ENCODE data around the gene HK3.
"Not testable (repeated sequence)": the region's sequence is repeated elsewhere in the genome, so short reads cannot be mapped to it uniquely, and the experiment has no call there.

HK3 gene

GRCh38 chr5:176883700-176884570, 15.2 kb downstream of the HK3 start:
- DNase-seq (ENCODE audit: low spot score): no peak

DNA sequence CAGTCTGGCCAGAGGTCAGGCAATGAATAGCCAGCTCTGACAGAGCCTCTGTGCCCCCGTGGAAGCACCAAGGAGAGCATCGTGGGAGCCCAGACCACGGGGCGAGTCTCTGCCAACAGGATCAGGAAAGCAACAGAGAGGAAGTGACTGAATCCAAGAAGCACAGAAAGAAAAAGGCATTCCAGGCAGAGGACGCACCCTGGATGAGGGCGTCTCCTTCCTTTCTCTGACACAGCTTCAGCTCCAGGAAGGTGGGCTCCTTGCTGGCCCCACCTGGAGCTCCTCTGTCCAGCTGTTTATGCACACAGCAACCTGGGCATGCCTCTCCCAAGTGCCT, 16.6 kb downstream of the HK3 start:
- no peak for DNase-seq (ENCODE audit: low spot score)

DNA sequence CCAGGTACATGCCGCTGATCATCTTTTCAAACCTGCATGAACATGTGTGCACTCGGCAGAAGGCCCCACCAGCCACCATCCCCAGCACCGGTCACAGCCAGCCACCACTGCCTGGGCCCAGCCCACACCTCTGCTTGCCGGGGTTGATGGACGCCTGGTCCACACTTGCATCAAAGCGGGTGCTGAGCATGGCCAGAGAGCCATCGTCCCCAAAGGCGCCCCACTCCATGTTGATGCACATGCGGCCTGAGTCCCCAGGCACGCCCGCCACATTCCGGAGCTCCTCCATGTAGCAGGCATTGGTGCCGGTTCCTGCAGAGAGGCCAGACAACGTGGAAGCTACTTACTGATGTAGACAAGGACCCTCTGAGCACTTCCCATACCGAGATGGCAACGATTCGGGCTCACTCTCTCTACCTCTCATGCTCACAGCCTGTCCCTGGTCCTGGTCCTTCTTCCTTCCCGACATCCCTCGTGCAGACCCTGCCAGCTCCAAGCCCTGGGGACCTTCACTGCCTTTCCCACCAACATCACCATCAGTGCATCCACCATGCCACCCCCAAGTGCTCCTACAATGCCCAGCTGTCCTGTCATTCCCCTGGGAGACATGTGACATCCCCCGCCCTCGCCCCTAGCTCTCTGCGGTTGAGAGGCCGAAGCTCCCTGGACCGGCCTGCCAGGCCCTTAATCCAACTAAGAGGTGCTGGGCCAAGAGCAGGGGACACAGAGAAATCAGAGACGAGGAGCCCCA, 17.2 kb downstream of the HK3 start:
- no peak for DNase-seq (ENCODE audit: low spot score)

DNA sequence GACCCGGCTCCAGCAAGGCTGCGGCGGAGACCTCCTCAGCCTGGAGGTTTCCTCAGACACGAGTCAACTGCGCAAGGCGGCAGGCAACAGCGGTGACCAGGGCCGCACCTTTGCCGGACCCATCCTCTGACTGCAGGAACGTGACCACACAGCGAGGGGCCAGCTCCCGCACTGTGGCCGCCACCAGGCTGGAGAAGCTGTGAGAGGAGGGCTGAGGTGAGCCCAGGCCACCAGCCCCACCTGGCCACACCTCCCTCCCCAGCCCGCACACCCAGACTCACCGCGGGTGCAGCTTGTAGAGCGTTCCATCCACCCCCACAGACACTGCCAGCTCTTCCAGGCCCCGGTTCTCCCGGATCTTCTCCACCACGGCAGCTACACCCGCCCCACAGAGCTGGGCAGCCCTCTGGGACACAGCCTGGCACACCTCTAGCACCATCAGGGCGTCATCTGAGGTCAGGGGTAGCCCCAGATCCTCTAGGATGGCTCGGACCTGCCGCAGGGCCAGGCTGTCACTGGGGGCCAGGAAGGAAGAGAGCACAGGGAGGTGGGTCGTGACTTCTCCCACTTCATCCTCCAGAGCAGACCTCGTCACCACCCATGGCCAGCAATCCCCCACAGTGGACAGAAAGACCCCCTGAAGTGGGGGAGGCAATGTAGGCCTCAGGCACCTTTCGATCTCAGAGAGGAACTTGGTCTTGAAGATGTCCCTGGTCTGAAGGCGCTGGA, 18.0 kb downstream of the HK3 start:
- no peak for DNase-seq (ENCODE audit: low spot score)

GRCh38 chr5:176880366-176881020, 18.7 kb downstream of the HK3 start:
- DNase-seq (ENCODE audit: low spot score): no peak

GRCh38 chr5:176879663-176880361, 19.3 kb downstream of the HK3 start:
- no peak for DNase-seq (ENCODE audit: low spot score)

- no peak for DNase-seq (ENCODE audit: low spot score)
Measured at GRCh38 chr5:176878906-176879662, 20.1 kb downstream of the HK3 start.

DNA sequence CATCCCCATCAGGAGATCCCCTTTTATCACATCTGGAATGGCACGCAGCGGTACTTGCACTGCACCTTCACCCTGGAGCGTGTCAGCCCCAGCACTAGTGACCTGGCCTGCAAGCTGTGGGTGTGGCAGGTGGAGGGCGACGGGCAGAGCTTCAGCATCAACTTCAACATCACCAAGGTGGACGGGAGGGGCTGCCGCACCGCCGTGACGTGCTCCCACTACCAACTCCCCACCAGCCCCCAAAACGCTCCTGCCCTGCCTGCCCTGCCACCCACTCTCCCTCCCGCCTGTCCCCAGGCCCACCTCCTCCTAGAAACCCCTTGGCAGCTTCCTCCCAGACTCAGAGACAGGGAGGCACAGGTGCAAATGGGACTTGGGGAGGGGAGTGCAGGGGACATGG, 20.7 kb downstream of the HK3 start:
- no peak for DNase-seq (ENCODE audit: low spot score)

DNA sequence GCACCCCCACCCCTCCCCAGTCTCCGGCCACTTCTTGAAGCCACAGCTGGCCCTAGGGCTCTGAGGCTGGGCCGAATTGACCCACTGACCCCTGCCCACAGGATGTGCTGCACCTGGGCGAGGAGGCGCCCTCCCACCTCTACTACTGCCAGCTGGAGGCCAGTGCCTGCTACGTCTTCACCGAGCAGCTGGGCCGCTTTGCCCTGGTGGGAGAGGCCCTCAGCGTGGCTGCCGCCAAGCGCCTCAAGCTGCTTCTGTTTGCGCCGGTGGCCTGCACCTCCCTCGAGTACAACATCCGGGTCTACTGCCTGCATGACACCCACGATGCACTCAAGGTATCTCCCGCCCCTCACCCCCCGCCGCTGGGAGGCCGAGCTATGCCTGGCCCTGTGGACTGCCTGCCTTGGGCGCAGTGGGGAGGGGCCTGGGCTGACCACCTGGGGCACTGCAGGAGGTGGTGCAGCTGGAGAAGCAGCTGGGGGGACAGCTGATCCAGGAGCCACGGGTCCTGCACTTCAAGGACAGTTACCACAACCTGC, 21.3 kb downstream of the HK3 start:
- DNase-seq (ENCODE audit: low spot score): no peak

- no peak for DNase-seq (ENCODE audit: low spot score)
Measured at GRCh38 chr5:176876506-176877431, 22.4 kb downstream of the HK3 start.

DNA sequence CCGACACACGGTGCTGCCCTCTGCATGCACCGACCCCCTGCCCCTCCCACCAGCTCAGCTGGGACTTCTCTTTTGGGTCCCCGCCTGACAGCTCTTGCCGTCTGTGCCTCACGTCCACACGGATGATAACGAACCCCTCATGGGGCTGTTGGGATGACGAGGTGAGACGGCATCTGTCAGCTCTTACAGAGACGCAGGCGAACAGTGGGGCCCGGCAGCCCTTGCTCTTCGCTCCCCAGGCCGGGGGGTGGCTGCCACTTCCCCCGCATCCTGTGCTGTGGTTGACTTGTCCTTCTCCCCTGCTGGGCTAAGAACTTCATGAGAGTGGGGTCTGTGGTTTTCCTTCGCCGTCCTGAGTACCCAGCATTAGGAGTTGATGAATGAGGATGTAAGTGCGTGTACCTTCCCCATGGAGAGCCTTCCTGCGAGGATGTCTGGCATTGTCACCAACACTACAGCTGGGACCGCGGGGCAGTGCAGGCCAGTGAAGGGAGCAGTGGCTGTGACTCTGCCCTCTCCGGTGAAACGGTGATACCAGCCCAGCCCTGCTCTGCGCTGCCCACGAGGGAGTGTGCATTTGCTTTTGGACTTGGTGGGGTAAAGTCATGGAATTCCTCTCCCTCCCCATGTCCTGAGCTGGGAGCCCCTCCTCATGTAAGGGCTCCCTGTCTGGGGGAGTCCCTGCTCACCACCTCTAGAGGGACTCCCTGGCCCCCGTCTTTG, 23.2 kb downstream of the HK3 start:
- DNase-seq (ENCODE audit: low spot score): no peak

DNA sequence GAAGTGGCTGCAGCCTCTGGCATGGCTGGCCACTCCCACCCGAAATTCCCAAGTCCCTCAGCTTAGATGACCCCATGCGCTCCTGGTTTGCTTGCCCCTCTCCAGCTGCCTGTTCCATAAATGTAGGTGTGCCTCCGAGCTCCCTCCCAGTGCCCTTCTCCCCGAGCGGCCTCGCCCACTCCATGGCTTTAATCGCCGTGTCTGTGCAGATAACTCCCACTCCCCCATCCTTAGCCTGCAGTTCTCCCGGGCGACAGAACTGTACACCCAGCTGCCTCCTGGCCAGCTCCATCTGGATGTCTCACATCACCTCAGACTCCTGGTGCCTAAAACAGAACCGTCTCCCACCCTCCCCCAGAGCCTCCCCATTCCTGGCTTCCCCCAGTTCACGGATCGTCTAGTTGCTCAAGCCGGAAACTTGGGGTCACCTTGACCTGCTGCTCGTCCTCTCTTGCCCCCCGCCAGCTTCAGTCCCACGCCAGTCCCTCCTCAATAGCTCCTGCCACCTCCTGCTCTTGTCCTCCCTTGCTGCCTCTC, 24.1 kb downstream of the HK3 start:
- DNase-seq (ENCODE audit: low spot score): no peak

DNA sequence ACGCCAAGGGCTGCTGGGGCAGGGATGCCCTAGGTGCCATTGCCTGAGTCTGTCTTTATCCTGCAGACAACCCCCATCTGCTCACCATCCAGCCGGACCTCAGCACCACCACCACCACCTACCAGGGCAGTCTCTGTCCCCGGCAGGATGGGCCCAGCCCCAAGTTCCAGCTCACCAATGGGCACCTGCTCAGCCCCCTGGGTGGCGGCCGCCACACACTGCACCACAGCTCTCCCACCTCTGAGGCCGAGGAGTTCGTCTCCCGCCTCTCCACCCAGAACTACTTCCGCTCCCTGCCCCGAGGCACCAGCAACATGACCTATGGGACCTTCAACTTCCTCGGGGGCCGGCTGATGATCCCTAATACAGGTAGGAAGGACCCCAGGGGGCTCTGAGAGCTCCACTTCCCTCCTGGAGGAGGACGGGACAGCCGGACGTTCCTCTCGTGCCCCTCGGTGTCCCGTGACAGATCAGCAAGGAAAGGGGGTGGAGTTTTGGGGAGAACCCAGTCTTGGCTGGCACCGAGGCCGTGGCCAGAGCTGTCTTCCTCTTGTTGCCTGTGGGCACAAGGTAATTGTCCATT, 24.9 kb downstream of the HK3 start:
- no peak for DNase-seq (ENCODE audit: low spot score)

DNA sequence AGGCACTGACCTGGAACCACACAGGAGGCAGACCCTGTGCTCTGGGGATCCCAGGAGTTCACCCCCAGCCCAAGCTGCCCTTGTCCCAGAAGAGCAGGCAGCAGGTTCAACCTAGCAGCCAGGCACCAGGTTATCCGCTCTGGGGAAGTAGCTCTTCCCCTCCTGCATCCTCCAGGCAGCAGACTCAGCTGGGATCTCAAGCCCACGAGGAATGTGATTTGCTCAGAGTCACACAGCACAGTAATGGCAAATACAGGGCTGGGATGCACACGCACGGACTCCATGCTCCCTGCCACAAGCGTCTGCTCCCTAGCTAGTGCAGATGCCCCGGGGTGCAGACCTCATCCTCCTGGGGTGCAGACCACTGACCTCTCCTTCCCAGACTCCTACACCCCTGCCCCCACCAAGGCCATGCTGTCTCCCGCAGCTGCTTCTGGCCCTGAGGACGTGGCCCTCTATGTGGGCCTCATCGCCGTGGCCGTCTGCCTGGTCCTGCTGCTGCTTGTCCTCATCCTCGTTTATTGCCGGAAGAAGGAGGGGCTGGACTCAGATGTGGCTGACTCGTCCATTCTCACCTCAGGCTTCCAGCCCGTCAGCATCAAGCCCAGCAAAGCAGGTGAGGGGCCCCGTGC, 25.5 kb downstream of the HK3 start:
- no peak for DNase-seq (ENCODE audit: low spot score)

DNA sequence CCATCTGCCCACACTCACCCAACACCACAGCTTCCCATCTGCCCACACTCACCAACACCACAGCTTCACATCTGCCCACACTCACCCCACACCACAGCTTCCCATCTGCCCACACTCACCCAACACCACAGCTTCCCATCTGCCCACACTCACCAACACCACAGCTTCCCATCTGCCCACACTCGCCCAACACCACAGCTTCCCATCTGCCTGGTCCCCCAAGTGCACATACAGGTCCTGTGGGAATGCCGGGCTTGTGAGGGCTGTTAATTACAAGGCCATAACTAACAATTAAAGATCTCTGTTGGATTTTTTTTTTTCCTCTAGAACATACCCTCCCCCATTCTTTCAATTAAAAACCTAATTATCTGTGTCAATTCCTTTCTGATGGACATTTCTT, 26.1 kb downstream of the HK3 start:
- DNase-seq (ENCODE audit: low spot score): not testable (repeated sequence)

DNA sequence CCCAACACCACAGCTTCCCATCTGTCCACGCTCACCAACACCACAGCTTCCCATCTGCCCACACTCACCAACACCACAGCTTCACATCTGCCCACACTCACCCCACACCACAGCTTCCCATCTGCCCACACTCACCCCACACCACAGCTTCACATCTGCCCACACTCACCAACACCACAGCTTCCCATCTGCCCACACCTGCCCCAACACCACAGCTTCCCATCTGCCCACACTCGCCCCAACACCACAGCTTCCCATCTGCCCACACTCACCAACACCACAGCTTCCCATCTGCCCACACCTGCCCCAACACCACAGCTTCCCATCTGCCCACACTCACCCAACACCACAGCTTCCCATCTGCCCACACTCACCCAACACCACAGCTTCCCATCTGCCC, 26.6 kb downstream of the HK3 start:
- not testable (repeated sequence) for DNase-seq (ENCODE audit: low spot score)

DNA sequence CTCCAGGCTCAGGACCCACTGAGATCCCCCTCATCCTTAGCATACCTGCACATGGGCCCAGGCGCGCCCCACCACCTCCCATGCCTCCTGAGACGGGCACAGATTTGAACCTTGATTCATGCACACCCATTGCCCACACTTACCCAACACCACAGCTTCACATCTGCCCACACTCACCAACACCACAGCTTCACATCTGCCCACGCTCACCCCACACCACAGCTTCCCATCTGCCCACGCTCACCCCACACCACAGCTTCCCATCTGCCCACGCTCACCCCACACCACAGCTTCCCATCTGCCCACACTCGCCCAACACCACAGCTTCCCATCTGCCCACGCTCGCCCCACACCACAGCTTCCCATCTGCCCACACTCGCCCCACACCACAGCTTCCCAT, 28.5 kb downstream of the HK3 start:
- not testable (repeated sequence) for DNase-seq (ENCODE audit: low spot score)

All from Ammon's horn (tissue), 1 donor.